Superior temporal gyrus (tissue), 1 donor: ENCODE results near the gene OR10H1.
A peak's percentile ranks its signal among the peaks of the same experiment; 100 is the strongest.
"Not testable (repeated sequence)": the region's sequence is repeated elsewhere in the genome, so short reads cannot be mapped to it uniquely, and the experiment has no call there.

Experiments
- DNase-seq: peaks from one replicate; pipeline ENCODE4 v3.0.0-alpha.2; 2016; ENCODE audit errors: extremely low spot score

OR10H1 gene

GRCh38 chr19:15815306-15815705 is at the start of gene OR10H1:
TSS of gene OR10H1 (minus strand) at chr19:15815664. CDS start at chr19:15808037, 7,627 bp downstream.
- no peak for DNase-seq

GRCh38 chr19:15864824-15865223 is 49.4 kb upstream of the OR10H1 start:
- no peak for DNase-seq

- no peak for DNase-seq
Observed at GRCh38 chr19:15863272-15863671, 47.8 kb upstream of the OR10H1 start.

- no peak for DNase-seq
Observed at GRCh38 chr19:15862444-15862843, 47.0 kb upstream of the OR10H1 start.

- DNase-seq = no peak
Observed at GRCh38 chr19:15860522-15860921, 45.1 kb upstream of the OR10H1 start.

GRCh38 chr19:15859187-15859586 is 43.7 kb upstream of the OR10H1 start:
- no peak for DNase-seq

GRCh38 chr19:15850385-15850784 is 34.9 kb upstream of the OR10H1 start:
- no peak for DNase-seq

- no peak for DNase-seq
Observed at GRCh38 chr19:15846923-15847322, 31.5 kb upstream of the OR10H1 start.

GRCh38 chr19:15843894-15844222 is 28.4 kb upstream of the OR10H1 start:
- not testable (repeated sequence) for DNase-seq

GRCh38 chr19:15843203-15843893 is 27.9 kb upstream of the OR10H1 start:
- no peak for DNase-seq

GRCh38 chr19:15841875-15842569 is 26.6 kb upstream of the OR10H1 start:
- DNase-seq = no peak

GRCh38 chr19:15840833-15841232 is 25.4 kb upstream of the OR10H1 start:
- DNase-seq = no peak

- not testable (repeated sequence) for DNase-seq
Observed at GRCh38 chr19:15839888-15840287, 24.4 kb upstream of the OR10H1 start.

GRCh38 chr19:15838351-15838750 is 22.9 kb upstream of the OR10H1 start:
- DNase-seq = no peak

GRCh38 chr19:15837221-15837731 is 21.8 kb upstream of the OR10H1 start:
- peak; percentile 10 for DNase-seq

- DNase-seq = peak; percentile 99
Observed at GRCh38 chr19:15836330-15837220, 21.1 kb upstream of the OR10H1 start.

GRCh38 chr19:15835565-15836329 is 20.3 kb upstream of the OR10H1 start:
- DNase-seq = not testable (repeated sequence)

- not testable (repeated sequence) for DNase-seq
Observed at GRCh38 chr19:15834232-15834631, 18.8 kb upstream of the OR10H1 start.

- no peak for DNase-seq
Observed at GRCh38 chr19:15831626-15832025, 16.2 kb upstream of the OR10H1 start.

- DNase-seq = no peak
Observed at GRCh38 chr19:15829786-15830185, 14.3 kb upstream of the OR10H1 start.

GRCh38 chr19:15829306-15829698 is 13.8 kb upstream of the OR10H1 start:
- DNase-seq = no peak
